Measurements from ENCODE around the gene EPB41. TPM values are rescaled to one million over a fixed set of nuclear protein-coding genes. Genes with fewer than 3 reads are reported as not detected.

Gene EPB41
- total and polyA plus RNA-seq, 9 of the 15 experiments (the other 6 are each of a cell fraction or from before 2014, with no cell fraction given), result 3.7 to 213 (median 141) TPM

- TF ChIP-seq, protein P1, sequence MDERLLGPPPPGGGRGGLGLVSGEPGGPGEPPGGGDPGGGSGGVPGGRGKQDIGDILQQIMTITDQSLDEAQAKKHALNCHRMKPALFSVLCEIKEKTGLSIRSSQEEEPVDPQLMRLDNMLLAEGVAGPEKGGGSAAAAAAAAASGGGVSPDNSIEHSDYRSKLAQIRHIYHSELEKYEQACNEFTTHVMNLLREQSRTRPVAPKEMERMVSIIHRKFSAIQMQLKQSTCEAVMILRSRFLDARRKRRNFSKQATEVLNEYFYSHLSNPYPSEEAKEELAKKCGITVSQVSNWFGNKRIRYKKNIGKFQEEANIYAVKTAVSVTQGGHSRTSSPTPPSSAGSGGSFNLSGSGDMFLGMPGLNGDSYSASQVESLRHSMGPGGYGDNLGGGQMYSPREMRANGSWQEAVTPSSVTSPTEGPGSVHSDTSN (CRISPR knock-in tag; IDR thresholded peaks at IDR 0.05; ENCODE audit: low read depth), result peak; percentile 91
- TF ChIP-seq, protein P1 (tag; conservative IDR thresholded peaks at IDR 0.05; ENCODE audit: low read depth), result peak; percentile 98
- TF ChIP-seq, protein P2, sequence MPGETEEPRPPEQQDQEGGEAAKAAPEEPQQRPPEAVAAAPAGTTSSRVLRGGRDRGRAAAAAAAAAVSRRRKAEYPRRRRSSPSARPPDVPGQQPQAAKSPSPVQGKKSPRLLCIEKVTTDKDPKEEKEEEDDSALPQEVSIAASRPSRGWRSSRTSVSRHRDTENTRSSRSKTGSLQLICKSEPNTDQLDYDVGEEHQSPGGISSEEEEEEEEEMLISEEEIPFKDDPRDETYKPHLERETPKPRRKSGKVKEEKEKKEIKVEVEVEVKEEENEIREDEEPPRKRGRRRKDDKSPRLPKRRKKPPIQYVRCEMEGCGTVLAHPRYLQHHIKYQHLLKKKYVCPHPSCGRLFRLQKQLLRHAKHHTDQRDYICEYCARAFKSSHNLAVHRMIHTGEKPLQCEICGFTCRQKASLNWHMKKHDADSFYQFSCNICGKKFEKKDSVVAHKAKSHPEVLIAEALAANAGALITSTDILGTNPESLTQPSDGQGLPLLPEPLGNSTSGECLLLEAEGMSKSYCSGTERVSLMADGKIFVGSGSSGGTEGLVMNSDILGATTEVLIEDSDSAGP (CRISPR knock-in tag; IDR thresholded peaks at IDR 0.05), result peak; percentile 94
- TF ChIP-seq, protein P3, sequence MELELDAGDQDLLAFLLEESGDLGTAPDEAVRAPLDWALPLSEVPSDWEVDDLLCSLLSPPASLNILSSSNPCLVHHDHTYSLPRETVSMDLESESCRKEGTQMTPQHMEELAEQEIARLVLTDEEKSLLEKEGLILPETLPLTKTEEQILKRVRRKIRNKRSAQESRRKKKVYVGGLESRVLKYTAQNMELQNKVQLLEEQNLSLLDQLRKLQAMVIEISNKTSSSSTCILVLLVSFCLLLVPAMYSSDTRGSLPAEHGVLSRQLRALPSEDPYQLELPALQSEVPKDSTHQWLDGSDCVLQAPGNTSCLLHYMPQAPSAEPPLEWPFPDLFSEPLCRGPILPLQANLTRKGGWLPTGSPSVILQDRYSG (tag; conservative IDR thresholded peaks at IDR 0.05; ENCODE audit: low read depth), result peak; percentile 87; the same call in 1 of the 2 replicates
- TF ChIP-seq PTTG1 (tag; IDR thresholded peaks at IDR 0.05; ENCODE audit: low read depth) (no peak), NR2C2 (CRISPR knock-in tag; IDR thresholded peaks at IDR 0.05) (no peak), NR2C2 (tag; IDR thresholded peaks at IDR 0.05) (peak; percentile 79), KLF1 (tag; IDR thresholded peaks at IDR 0.05) (0 out of 2 replicates have a peak, but pooled peaks have one; percentile 23), PRDM10 (IDR thresholded peaks at IDR 0.05; ENCODE audit: partially characterized antibody) (peak; percentile 50), HDAC8 (tag; IDR thresholded peaks at IDR 0.05) (peak; percentile 70), ZKSCAN1 (IDR thresholded peaks at IDR 0.05; ENCODE audit: low read depth, low read length) (no peak; the same call in 1 of the 2 replicates), FOXP4 (CRISPR knock-in tag; IDR thresholded peaks at IDR 0.05; ENCODE audit: borderline replicate concordance) (no peak)
- TF ChIP-seq, protein P4, sequence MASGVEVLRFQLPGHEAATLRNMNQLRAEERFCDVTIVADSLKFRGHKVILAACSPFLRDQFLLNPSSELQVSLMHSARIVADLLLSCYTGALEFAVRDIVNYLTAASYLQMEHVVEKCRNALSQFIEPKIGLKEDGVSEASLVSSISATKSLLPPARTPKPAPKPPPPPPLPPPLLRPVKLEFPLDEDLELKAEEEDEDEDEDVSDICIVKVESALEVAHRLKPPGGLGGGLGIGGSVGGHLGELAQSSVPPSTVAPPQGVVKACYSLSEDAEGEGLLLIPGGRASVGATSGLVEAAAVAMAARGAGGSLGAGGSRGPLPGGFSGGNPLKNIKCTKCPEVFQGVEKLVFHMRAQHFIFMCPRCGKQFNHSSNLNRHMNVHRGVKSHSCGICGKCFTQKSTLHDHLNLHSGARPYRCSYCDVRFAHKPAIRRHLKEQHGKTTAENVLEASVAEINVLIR (CRISPR knock-in tag; IDR thresholded peaks at IDR 0.05), result peak; percentile 85
Measured at GRCh38 chr1:28886731-28887418, 27.5 kb upstream of the EPB41 start (continued).
